Activated CD4-positive, alpha-beta memory T cell treated with anti-CD3 and anti-CD28 coated beads for 36 hours (primary cell): Measurements from ENCODE around the gene FOXL1. TPM values are rescaled to one million over a fixed set of nuclear protein-coding genes. Genes with fewer than 3 reads are reported as not detected.

Experiments
- CTCF ChIA-PET: fragments of 350-600 bp; sonication (Branson Sonifier 250); formaldehyde crosslinking; loops from one replicate; lab custom pipeline; 2021; ENCODE audit warnings: antibody characterized with exemption, inconsistent platforms; lab: Charles Lee
- POLR2A ChIA-PET: fragments of 350-600 bp; sonication (Branson Sonifier 250); formaldehyde crosslinking; loops from one replicate; lab custom pipeline; 2021; ENCODE audit warnings: antibody characterized with exemption; lab: Charles Lee
- DNase-seq: peaks from one replicate; pipeline ENCODE4 v3.0.0-alpha.2; 2020
- H3K27ac Mint-ChIP-seq: one replicate; pipeline ENCODE4 v1.8.0; 2021; ENCODE audit warnings: mixed read lengths
- H3K27me3 Mint-ChIP-seq: one replicate; pipeline ENCODE4 v1.8.0; 2021; ENCODE audit warnings: mixed read lengths
- H3K36me3 Mint-ChIP-seq: one replicate; pipeline ENCODE4 v1.8.0; 2021; ENCODE audit warnings: mixed read lengths
- H3K4me1 Mint-ChIP-seq: one replicate; pipeline ENCODE4 v1.8.0; 2021; ENCODE audit warnings: low read depth, mixed read lengths
- H3K4me3 Mint-ChIP-seq: one replicate; pipeline ENCODE4 v1.8.0; 2021; ENCODE audit warnings: mild to moderate bottlenecking, mixed read lengths
- H3K9me3 Mint-ChIP-seq: one replicate; pipeline ENCODE4 v1.8.0; 2021; ENCODE audit warnings: mixed read lengths
- intact Hi-C: fragments of 100-400 bp; cut with micrococcal nuclease; formaldehyde crosslinking; loops from one replicate; pipeline ENCODE4 v1.15.1; 2023
- total RNA-seq, 2 experiments: library from RNA; stranded (reverse); gene quantifications; one replicate each; pipeline ENCODE4 v1.2.3, GENCODE V29; 2021

Gene FOXL1
- not detected for total RNA-seq

- Mint-ChIP-seq H3K4me3 (no peak within 1 kb of the TSS), H3K36me3 (no peaks in the 10 kb centered on the region), H3K27me3 (peaks cover 60% of the 10 kb centered on the region), H3K9me3 (no peaks in the 10 kb centered on the region), H3K27ac (no peak within 1 kb of the TSS), H3K4me1 (peaks cover 11% of the 10 kb centered on the region)
- CTCF ChIA-PET, result no interaction called here
- POLR2A ChIA-PET, result no interaction called here
- intact Hi-C loops, result no loop called here
- no peak for DNase-seq
Observed at GRCh38 chr16:86578061-86578599, at the start of gene FOXL1. Gene FOXL1 (plus strand): TSS chr16:86578549. CDS start chr16:86578724, 175 bp downstream.

GRCh38 chr16:86529160-86529559 is 49.2 kb upstream of the FOXL1 start:
- no peak overlapping the region for H3K4me3 Mint-ChIP-seq
- H3K4me1 Mint-ChIP-seq, result no peaks in the 10 kb centered on the region
- POLR2A ChIA-PET, result no interaction called here
- no peak for DNase-seq
- peaks cover 8% of the 10 kb centered on the region for H3K36me3 Mint-ChIP-seq
- intact Hi-C loops, result no loop called here
- H3K27me3 Mint-ChIP-seq, result no peaks in the 10 kb centered on the region
- H3K27ac Mint-ChIP-seq, result no peak overlapping the region
- CTCF ChIA-PET, result interaction anchor here (0.6 to 1.6 kb wide), 2 partner anchors 12 to 242 kb away, joined by 3 to 6 read pairs; no protein-coding TSS in a partner anchor
- H3K9me3 Mint-ChIP-seq, result peaks cover 4% of the 10 kb centered on the region

GRCh38 chr16:86530251-86531190 is 47.8 kb upstream of the FOXL1 start:
- Mint-ChIP-seq H3K27me3 (no peaks in the 10 kb centered on the region), H3K36me3 (peaks cover 8% of the 10 kb centered on the region), H3K9me3 (peaks cover 4% of the 10 kb centered on the region), H3K4me1 (no peaks in the 10 kb centered on the region), H3K4me3 (no peak overlapping the region), H3K27ac (no peak overlapping the region)
- intact Hi-C loops, result no loop called here
- ChIA-PET CTCF (no interaction called here), POLR2A (no interaction called here)
- DNase-seq, result no peak

- ChIA-PET CTCF (no interaction called here), POLR2A (interaction anchor here (0.5 kb wide), 1 partner anchor 21 kb away, joined by 3 read pairs; no protein-coding TSS in a partner anchor)
- no peak overlapping the region for H3K4me3 Mint-ChIP-seq
Observed at GRCh38 chr16:86531191-86531545, 47.2 kb upstream of the FOXL1 start.

GRCh38 chr16:86531641-86532525 is 46.5 kb upstream of the FOXL1 start:
- ChIA-PET POLR2A (interaction anchor here (0.5 kb wide), 1 partner anchor 21 kb away, joined by 3 read pairs; no protein-coding TSS in a partner anchor), CTCF (no interaction called here)
- H3K4me3 Mint-ChIP-seq, result no peak overlapping the region

More at GRCh38 chr16:86531191-86531545, 47.2 kb upstream of the FOXL1 start:
- H3K36me3 Mint-ChIP-seq, result peaks cover 8% of the 10 kb centered on the region
- H3K27me3 Mint-ChIP-seq, result no peaks in the 10 kb centered on the region
- no peak overlapping the region for H3K27ac Mint-ChIP-seq
- DNase-seq, result no peak
- intact Hi-C loops, result no loop called here
- peaks cover 4% of the 10 kb centered on the region for H3K9me3 Mint-ChIP-seq
- no peaks in the 10 kb centered on the region for H3K4me1 Mint-ChIP-seq

GRCh38 chr16:86532526-86532815 is 45.9 kb upstream of the FOXL1 start:
- peaks cover 6% of the 10 kb centered on the region for H3K36me3 Mint-ChIP-seq
- no peaks in the 10 kb centered on the region for H3K9me3 Mint-ChIP-seq
- H3K27me3 Mint-ChIP-seq, result no peaks in the 10 kb centered on the region
- H3K4me1 Mint-ChIP-seq, result no peaks in the 10 kb centered on the region
- no peak overlapping the region for H3K4me3 Mint-ChIP-seq
- H3K27ac Mint-ChIP-seq, result no peak overlapping the region
- DNase-seq, result no peak
- ChIA-PET POLR2A (no interaction called here), CTCF (no interaction called here)
- intact Hi-C loops, result no loop called here

More at GRCh38 chr16:86531641-86532525, 46.5 kb upstream of the FOXL1 start:
- peaks cover 6% of the 10 kb centered on the region for H3K36me3 Mint-ChIP-seq
- no peak for DNase-seq
- H3K4me1 Mint-ChIP-seq, result no peaks in the 10 kb centered on the region
- no peaks in the 10 kb centered on the region for H3K27me3 Mint-ChIP-seq
- intact Hi-C loops, result no loop called here
- no peak overlapping the region for H3K27ac Mint-ChIP-seq
- no peaks in the 10 kb centered on the region for H3K9me3 Mint-ChIP-seq

GRCh38 chr16:86533076-86533475 is 45.3 kb upstream of the FOXL1 start:
- ChIA-PET POLR2A (no interaction called here), CTCF (interaction anchor here (1.0 kb wide), 1 partner anchor 15 kb away, joined by 3 read pairs; no protein-coding TSS in a partner anchor)
- Mint-ChIP-seq H3K27ac (no peak overlapping the region), H3K27me3 (no peaks in the 10 kb centered on the region), H3K4me1 (no peaks in the 10 kb centered on the region), H3K36me3 (peaks cover 5% of the 10 kb centered on the region), H3K9me3 (no peaks in the 10 kb centered on the region), H3K4me3 (no peak overlapping the region)
- DNase-seq, result no peak
- intact Hi-C loops, result no loop called here

- POLR2A ChIA-PET, result no interaction called here
- CTCF ChIA-PET, result interaction anchor here (1.0 kb wide), 1 partner anchor 16 kb away, joined by 3 read pairs; no protein-coding TSS in a partner anchor
Observed at GRCh38 chr16:86533767-86534351, 44.5 kb upstream of the FOXL1 start.

GRCh38 chr16:86534779-86535615 is 43.4 kb upstream of the FOXL1 start:
- peaks cover 12% of the 10 kb centered on the region for H3K36me3 Mint-ChIP-seq
- H3K4me3 Mint-ChIP-seq, result no peak overlapping the region
- POLR2A ChIA-PET, result no interaction called here
- intact Hi-C loops, result no loop called here
- CTCF ChIA-PET, result no interaction called here
- H3K27me3 Mint-ChIP-seq, result no peaks in the 10 kb centered on the region
- H3K9me3 Mint-ChIP-seq, result no peaks in the 10 kb centered on the region
- DNase-seq, result no peak
- no peak overlapping the region for H3K27ac Mint-ChIP-seq
- H3K4me1 Mint-ChIP-seq, result no peaks in the 10 kb centered on the region

More at GRCh38 chr16:86533767-86534351, 44.5 kb upstream of the FOXL1 start:
- DNase-seq, result no peak
- no peaks in the 10 kb centered on the region for H3K4me1 Mint-ChIP-seq
- H3K27me3 Mint-ChIP-seq, result no peaks in the 10 kb centered on the region
- no peak overlapping the region for H3K4me3 Mint-ChIP-seq
- H3K9me3 Mint-ChIP-seq, result no peaks in the 10 kb centered on the region
- no peak overlapping the region for H3K27ac Mint-ChIP-seq
- intact Hi-C loops, result no loop called here
- H3K36me3 Mint-ChIP-seq, result peaks cover 10% of the 10 kb centered on the region

GRCh38 chr16:86536621-86537020 is 41.7 kb upstream of the FOXL1 start:
- ChIA-PET POLR2A (no interaction called here), CTCF (no interaction called here)
- intact Hi-C loops, result no loop called here

GRCh38 chr16:86537486-86537885 is 40.9 kb upstream of the FOXL1 start:
- Mint-ChIP-seq H3K36me3 (peaks cover 17% of the 10 kb centered on the region), H3K27me3 (no peaks in the 10 kb centered on the region), H3K4me3 (no peak overlapping the region), H3K9me3 (no peaks in the 10 kb centered on the region), H3K27ac (no peak overlapping the region), H3K4me1 (no peaks in the 10 kb centered on the region)
- ChIA-PET CTCF (interaction anchor here (0.6 kb wide), 1 partner anchor 1365 kb away, joined by 3 read pairs; no protein-coding TSS in a partner anchor), POLR2A (no interaction called here)
- no peak for DNase-seq
- intact Hi-C loops, result no loop called here

More at GRCh38 chr16:86536621-86537020, 41.7 kb upstream of the FOXL1 start:
- Mint-ChIP-seq H3K27me3 (no peaks in the 10 kb centered on the region), H3K36me3 (peaks cover 16% of the 10 kb centered on the region), H3K4me3 (no peak overlapping the region), H3K9me3 (no peaks in the 10 kb centered on the region), H3K27ac (no peak overlapping the region), H3K4me1 (no peaks in the 10 kb centered on the region)
- DNase-seq, result no peak
